Prostate gland (tissue), 2 donors: ENCODE data around the gene JADE1. TPM values are rescaled to one million over a fixed set of nuclear protein-coding genes. Genes with fewer than 3 reads are reported as not detected.

Experiments used
- DNase-seq: peaks from one replicate; pipeline ENCODE4 v3.0.0-alpha.2; 2019; ENCODE audit warnings: low spot score
- H3K27ac ChIP-seq, 2 donors: fragments of 200-600 bp; sonication (generic); 2 replicates each; pipeline ENCODE4 v1.5.1; 2017 to 2019
- H3K27me3 ChIP-seq: fragments of 200-600 bp; sonication (generic); replicated peaks from 2 replicates; pipeline ENCODE4 v1.5.1; 2019; ENCODE audit not compliant: insufficient read depth
- H3K36me3 ChIP-seq, 2 donors: fragments of 200-600 bp; sonication (generic); 1 replicate in 1 of 2; 2 replicates in 1 of 2; pipeline versions ENCODE4 v1.5.1 to v1.8.1; 2017 to 2019
- H3K4me1 ChIP-seq: fragments of 200-600 bp; sonication (generic); replicated peaks from 2 replicates; pipeline ENCODE4 v1.5.1; 2019
- H3K4me3 ChIP-seq, 2 donors: fragments of 200-600 bp; sonication (generic); 2 replicates each; pipeline ENCODE4 v1.5.1; 2017 to 2019
- H3K9me3 ChIP-seq: fragments of 200-600 bp; sonication (generic); 2 replicates; pipeline ENCODE4 v1.5.1; 2017
- POLR2A ChIP-seq: fragments of 450-650 bp; IDR thresholded peaks from one replicate; pipeline ENCODE4 v1.6.1; 2016; ENCODE audit warnings: antibody characterized with exemption, mild to moderate bottlenecking
- POLR2AphosphoS5 ChIP-seq: sonication (generic); formaldehyde crosslinking; IDR thresholded peaks from one replicate; pipeline ENCODE4 v1.6.1; 2017; ENCODE audit warnings: antibody characterized with exemption
- WGBS: methylation state at CpG from one replicate; pipeline ENCODE4 v1.1.5; 2018; 5-methylcytosine and 5-hydroxymethylcytosine counted together
- intact Hi-C: fragments of 100-400 bp; cut with DNase I; formaldehyde crosslinking; loops from one replicate; pipeline ENCODE4 v1.14.2; 2022
- total RNA-seq, 2 donors: library from RNA; depleted of rRNA; stranded (reverse); fragments of >200 nt; gene quantifications; one replicate each; pipeline ENCODE4 v1.1.0, GENCODE V29; 2016
- TF ChIP-seq, protein P1 (sequence below), 4 experiments: fragments of 200-600 bp in 2 of 4; fragments of 450-650 bp in 2 of 4; sonication (generic) in 2 of 4; IDR thresholded peaks; 1 replicate in 3 of 4; 2 replicates in 1 of 4; pipeline ENCODE4 v1.5.1; 2016 to 2019; ENCODE audit warnings: antibody characterized with exemption in 4 of 4, mild to moderate bottlenecking in 2 of 4, moderate library complexity in 2 of 4

JADE1 gene
- total RNA-seq, 2 donors from 2014 or later: 31.6 to 33.9 TPM

DNA sequence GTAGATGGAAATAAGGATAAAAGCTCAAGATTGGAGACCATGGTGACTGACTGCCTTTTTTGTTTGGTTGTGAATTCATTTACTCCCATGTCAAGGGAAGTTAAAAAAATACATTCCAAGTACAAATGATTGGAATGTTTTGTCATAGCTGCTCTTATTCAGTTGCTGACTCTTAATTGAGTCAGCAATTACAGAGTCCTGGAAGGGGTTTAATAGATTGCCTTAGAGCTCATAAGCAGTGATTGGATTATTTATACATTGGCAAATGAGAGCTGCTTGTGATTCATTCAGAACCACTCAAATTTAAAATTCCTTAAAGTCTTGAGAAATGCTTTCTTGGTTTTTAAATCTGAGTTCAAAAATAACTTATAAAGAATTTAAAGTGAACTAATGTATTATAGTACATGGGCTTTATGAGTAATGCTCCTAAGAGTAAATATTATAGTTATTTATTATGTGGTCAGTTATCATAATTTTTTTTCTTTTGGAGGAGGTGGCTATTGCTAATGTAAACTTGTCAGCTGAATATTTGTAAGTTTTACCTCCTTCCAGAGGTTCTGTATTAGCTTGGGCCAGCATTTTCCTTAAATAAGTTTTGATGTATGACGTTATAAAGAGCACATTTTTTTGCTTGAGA lies 13.6 kb downstream of the JADE1 start:
- intact Hi-C loops: no loop called here
- H3K9me3 ChIP-seq: no peaks in the 10 kb centered on the region
- no peaks in the 10 kb centered on the region for H3K4me1 ChIP-seq
- no peak overlapping the region for H3K4me3 ChIP-seq
- H3K27ac ChIP-seq: no peak overlapping the region
- H3K36me3 ChIP-seq: no peaks in the 10 kb centered on the region
- no peak for DNase-seq
- 63% methylated on average over 1 of the region's 1 CpG for WGBS
- TF ChIP-seq POLR2A (no peak), POLR2AphosphoS5 (no peak)
- TF ChIP-seq, protein P1, sequence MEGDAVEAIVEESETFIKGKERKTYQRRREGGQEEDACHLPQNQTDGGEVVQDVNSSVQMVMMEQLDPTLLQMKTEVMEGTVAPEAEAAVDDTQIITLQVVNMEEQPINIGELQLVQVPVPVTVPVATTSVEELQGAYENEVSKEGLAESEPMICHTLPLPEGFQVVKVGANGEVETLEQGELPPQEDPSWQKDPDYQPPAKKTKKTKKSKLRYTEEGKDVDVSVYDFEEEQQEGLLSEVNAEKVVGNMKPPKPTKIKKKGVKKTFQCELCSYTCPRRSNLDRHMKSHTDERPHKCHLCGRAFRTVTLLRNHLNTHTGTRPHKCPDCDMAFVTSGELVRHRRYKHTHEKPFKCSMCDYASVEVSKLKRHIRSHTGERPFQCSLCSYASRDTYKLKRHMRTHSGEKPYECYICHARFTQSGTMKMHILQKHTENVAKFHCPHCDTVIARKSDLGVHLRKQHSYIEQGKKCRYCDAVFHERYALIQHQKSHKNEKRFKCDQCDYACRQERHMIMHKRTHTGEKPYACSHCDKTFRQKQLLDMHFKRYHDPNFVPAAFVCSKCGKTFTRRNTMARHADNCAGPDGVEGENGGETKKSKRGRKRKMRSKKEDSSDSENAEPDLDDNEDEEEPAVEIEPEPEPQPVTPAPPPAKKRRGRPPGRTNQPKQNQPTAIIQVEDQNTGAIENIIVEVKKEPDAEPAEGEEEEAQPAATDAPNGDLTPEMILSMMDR (IDR thresholded peaks at IDR 0.05): no peak
- no peaks in the 10 kb centered on the region for H3K27me3 ChIP-seq

DNA sequence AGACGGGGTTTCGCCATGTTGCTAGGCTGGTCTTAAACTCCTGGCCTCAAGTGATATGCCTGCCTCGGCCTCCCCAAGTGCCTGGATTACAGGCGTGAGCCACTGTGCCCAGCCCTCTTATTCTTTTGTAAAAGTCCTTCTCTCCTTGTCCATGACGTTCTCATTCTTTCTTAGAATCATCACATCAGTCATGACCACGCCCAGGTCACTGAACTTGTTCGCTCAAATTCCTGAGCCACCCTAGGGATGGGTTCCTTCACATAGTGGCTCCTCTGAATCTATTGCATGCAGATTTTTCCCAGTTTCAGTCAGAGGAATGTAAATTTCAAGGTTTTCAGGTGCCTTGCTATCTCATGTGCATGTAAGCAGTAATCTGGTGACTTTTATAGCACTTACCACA lies 15.7 kb downstream of the JADE1 start:
- intact Hi-C loops: no loop called here
- Histone ChIP-seq H3K4me3 (no peak overlapping the region), H3K27ac (no peak overlapping the region), H3K36me3 (no peaks in the 10 kb centered on the region), H3K27me3 (no peaks in the 10 kb centered on the region), H3K4me1 (no peaks in the 10 kb centered on the region), H3K9me3 (no peaks in the 10 kb centered on the region)
- 91% methylated on average over 7 of the region's 7 CpGs for WGBS
- DNase-seq: no peak
- TF ChIP-seq, protein P1 (IDR thresholded peaks at IDR 0.05): no peak
- TF ChIP-seq POLR2A (no peak), POLR2AphosphoS5 (no peak)

DNA sequence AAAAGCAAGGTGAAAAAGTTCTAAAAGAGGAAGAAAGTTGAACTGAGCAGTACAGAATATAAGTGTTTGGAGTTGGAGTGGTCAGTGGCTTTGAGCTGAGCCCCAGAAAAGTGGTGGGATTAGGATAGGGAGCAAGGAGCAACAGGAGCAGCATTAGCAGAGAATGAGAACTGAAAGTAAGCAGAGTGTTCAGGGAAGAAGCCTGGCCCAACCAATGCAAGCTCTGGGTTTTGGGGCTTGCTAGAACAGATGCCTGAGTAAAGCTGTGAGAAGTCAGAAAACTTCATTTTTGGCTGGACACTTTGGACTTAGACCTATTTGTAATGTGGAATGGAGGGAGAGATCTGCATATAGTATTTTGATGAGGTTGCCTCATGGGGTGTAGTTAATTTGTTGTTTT lies 17.8 kb downstream of the JADE1 start:
- Histone ChIP-seq H3K4me3 (no peak overlapping the region), H3K4me1 (peaks cover 11% of the 10 kb centered on the region), H3K9me3 (no peaks in the 10 kb centered on the region), H3K27me3 (no peaks in the 10 kb centered on the region), H3K36me3 (no peaks in the 10 kb centered on the region), H3K27ac (no peak overlapping the region)
- TF ChIP-seq POLR2A: no peak
- no peak for TF ChIP-seq POLR2AphosphoS5
- TF ChIP-seq, protein P1 (IDR thresholded peaks at IDR 0.05): no peak
- intact Hi-C loops: no loop called here
- DNase-seq: no peak

DNA sequence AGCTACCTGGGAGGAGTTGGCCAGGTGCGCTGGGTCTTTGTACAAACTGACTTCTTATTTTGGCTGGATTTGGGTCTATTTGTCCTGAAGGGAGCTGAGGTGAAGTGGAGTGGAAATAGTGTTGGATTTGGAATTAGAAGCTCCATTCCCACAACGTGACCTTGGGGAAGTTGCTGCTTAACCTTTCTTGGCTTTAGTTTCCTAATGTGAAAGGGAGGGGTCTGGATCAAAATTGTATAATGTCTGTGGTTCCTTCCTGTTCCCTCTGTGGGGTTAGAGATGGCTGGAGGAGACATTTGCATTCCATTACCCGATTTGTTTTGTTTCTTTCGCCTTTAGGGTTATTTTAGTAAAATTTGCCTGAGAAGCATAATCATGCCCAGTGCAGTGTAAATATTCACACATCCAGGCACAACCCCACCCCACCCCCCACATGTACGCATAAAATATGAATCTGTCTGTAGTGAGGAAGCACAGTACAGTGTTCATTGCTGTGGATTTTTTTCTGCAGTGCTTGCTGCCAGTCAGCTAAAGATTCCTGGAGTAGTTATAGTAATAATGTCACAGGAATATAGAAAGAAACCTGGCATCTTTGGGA lies 21.5 kb downstream of the JADE1 start:
- no peaks in the 10 kb centered on the region for H3K36me3 ChIP-seq
- H3K4me3 ChIP-seq: no peak overlapping the region
- intact Hi-C loops: no loop called here
- WGBS: 58% methylated on average over 5 of the region's 5 CpGs
- no peaks in the 10 kb centered on the region for H3K9me3 ChIP-seq
- TF ChIP-seq POLR2AphosphoS5 (no peak), POLR2A (no peak)
- TF ChIP-seq, protein P1 (IDR thresholded peaks at IDR 0.05): no peak
- DNase-seq: no peak
- H3K4me1 ChIP-seq: peaks cover 11% of the 10 kb centered on the region
- no peak overlapping the region for H3K27ac ChIP-seq
- no peaks in the 10 kb centered on the region for H3K27me3 ChIP-seq
